ENCODE data around the gene DCANP1.

Gene DCANP1

DNA sequence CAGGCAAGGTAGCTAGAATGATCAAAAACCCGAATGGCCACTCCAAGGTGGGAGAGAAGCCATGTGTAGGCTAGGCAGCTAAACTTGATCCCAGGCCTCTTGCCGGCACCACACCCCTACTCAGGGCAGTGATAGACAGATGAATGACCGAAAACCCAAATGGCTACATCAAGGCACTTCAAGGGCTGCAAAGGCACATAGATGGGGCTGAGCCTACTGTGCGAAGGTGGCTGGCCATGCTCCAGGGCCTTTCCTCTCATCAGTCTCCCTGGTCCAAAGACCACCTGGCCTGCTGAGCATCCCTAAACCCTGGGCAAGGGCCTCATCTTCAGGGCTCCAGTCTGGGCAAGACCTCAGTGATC, 8.7 kb upstream of the DCANP1 start:
- DNase-seq: no peak

DNA sequence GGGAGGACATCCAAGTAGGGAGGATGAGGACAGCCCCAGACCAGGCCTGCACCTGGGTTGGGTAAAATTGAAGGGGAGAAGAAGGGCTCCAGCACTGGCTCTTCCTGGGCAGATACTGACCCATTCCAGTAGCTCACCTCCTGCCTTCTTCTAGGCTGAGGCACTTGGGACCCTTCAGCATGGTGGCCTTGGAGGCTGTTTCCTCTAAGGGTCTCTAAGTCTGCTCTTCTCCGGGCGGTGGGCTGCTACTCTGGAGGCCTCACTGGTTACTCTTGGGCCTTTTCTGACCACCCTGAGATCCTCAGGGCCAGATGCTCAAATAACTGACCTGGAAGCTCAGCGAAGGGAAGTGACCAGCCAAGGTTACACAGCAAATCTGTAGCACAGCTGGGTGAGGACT, 7.8 kb upstream of the DCANP1 start:
- no peak for DNase-seq

DNA sequence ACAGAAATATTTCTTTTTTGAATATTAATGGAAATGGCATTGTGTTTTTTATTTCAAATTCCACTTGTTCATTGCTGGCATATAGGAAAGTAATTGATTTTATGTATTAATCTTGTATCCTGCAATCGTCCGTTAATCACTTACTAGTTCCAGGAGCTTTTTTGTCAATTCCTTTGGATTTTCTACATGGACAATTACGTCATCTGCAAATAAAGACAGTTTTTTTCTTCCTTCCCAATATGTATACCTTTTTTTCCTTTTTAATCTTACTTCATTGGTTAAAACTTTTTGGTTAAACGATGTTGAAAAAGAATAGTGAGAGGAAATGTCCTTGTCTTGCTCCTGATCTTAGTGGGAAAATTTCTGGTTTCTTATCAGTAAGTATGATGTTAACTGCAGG, 6.5 kb upstream of the DCANP1 start:
- DNase-seq: no peak

DNA sequence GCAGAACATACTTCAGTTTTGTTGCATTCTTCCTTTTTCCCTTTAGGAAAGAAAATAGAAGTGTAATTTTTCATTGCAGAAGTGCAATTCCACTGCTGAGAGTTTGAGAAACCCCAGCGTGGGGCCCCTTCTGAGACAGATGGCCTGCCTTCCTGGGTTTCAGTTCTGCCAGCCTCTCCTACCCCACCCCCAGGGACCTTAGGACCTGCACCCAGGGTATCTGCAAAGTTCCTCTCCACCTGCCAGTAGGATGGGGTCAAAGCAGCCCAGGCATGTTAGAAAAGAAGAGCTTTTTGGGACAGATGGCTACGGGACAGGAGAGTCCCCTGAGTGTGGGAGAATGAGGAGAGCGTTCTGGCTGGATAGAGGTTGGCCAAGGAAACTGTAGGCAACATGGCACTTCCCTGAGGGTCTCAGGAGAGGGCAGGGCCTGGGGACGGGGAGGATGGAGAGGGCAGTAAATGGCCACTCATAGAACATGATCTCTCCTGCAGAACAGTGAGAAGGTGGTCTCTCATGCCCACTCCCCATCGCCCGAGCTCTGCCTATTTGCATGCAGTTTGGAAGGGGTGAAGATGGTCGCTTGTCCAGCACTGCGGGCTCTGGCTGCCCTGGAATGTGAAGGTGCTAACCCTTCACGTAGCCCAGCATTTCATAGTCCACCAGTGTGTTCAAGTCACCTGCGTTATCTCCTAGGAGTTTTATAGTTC, 5.3 kb upstream of the DCANP1 start, which contains the start of gene TIFAB:
Gene TIFAB (minus strand): TSS at position 31 of the 710 bp plus-strand sequence. CDS start 2,412 bp downstream, outside the sequence.
- no peak for DNase-seq

DNA sequence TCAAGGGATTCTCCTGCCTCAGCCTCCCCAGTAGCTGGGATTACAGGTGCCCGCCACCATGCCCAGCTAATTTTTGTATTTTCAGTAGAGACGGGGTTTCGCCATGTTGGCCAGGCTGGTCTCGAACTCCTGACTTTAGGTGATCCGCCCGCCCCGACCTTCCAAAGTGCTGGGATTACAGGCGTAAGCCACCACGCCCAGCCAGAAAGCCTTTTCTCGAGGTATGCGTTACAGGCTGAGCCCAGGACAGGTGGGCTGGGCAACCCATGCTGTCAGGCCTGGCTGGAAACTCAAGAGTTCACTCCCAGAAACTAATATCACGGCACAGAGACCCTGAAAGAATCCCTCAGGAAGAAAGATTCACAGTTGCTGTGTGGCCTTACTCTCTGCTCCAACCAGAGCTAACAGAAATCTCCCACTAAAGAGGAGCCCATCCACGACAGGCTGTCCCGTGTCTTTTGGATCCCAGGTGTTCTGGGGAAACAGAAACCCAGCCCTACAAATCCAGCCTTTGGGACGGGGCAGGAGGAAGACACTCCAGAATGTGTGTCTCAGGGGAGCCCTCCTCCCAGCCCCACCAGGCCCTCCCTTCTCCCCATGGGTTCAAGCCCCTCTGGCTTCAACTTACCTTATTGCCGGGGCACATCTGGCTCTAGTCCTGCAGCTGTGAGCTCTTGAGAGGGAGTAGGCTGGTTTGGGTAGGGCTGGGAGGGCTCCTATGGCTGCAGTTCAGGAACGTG, 4.6 kb upstream of the DCANP1 start:
- DNase-seq: no peak

DNA sequence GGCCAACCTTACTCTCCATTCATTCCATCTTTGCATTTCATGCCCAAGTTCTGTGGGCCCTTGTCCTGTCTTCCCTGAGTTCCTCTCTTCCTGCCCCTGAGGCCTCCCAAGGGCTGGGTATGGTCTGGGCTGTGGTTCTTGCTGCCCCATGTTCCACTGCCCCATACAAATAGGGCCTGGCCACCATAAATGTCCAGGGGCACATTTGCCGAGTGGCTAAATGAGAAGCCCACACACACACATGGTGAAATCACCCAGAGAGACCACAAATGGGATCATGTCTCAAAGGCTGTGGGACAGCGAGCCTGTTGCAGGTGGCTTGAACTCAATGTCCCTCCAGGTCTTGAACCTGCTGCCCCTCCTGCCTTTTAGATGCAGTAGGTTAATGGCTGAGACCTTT, 3.8 kb upstream of the DCANP1 start:
- DNase-seq: no peak

DNA sequence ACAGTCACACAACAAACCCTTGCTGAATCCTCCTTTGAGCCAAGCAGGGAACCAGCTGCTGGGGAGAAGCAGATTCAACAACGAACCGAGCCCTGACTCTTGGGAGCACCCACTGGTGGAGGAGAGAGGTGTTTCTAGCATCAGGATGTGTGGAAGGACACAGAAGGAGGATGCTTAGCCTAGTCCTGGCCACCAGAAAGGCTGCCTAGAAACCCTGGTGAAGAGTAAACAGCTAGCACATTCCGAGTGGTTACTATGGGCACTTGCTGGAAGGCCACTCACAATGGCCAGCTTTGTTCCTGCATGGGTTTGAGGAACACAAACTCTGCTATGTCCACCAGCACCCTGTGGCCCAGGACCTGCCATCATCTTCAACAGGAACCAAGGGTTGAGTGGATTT, 3.2 kb upstream of the DCANP1 start:
- no peak for DNase-seq

DNA sequence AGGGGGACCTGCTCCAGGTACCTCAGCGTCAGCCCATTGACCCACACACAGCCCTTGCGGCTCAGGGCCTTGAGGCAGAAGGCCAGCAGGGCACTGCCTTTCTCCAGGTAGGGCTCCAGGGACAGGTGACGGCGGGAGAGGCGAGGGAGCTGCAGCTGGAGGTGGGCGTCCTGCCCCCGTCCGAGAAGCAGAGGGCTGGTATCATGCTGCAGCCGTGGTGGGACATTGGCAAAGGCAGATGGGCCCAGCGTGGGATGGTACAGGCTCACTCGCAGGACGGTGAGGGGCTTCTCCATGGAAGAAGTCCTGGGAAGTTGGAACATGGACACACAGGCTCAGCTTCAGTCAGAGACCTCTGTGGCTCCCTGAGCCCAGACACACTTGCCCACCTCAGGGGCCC, 2.5 kb upstream of the DCANP1 start:
- DNase-seq: no peak

DNA sequence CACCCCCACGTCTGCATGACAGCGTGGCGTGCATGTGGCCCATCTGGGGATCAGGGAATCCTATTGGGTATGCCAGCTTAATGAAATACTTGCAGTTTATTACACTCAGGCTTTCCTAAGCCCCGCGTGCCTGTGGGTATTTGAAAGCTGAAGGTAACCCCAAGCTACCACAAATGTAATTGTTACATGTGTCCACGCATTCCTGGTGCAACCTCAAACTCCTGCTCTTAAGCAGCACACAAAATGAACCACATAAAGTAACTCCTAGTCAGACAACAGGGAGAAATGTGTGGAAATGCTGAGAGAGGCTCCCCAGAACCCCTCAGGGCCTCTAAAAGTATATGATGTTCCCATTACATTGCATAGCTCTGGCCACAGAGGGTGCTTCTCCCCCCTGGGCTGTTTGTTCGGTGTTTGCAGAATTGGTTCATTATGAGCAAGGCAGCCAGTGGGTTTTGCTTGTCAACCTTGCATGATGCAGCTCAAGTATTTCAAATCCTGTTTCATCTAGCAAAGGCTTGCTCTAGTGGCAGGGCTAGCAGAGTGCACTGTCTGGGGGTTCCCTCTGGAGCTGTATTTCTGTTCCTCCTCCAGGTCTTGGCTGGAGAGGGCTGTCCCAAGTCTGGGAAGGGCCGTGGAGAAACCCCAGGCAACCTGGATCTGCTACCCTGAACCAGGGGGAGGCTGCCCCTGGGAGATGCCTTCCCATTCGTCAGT, 1.8 kb upstream of the DCANP1 start:
- DNase-seq: no peak

DNA sequence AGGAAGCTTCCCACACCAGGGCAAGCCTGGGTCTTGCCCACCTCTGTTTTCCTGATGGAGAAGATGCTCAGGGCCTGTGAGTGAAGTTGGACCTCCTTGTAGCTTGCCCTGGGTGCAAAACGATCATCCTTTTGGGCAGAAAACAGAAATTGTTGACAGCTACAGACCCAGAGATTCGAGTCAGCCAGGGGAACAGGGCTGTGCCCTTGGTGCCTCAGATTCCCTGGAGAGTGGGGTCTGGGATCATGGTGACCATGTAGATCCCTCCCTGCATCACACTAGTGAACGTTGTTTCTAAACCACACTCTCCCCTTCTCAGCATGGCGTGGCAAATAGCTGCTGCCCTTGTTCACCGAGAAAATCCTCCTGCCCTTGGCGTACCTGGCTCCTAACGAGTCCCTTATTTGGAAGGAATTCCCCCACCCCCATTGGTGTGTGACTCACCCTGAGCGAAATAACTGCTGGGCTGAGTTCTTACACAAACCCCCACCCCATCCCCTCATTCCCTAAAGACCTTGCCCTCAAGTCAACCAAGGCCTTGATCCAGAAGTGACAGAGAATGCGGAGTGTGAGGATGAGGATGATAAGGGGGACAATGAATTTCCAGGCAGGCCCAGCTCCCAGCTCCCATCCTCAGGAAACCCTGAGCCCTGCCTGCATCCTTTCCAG, 1.1 kb upstream of the DCANP1 start:
- DNase-seq: no peak

DNA sequence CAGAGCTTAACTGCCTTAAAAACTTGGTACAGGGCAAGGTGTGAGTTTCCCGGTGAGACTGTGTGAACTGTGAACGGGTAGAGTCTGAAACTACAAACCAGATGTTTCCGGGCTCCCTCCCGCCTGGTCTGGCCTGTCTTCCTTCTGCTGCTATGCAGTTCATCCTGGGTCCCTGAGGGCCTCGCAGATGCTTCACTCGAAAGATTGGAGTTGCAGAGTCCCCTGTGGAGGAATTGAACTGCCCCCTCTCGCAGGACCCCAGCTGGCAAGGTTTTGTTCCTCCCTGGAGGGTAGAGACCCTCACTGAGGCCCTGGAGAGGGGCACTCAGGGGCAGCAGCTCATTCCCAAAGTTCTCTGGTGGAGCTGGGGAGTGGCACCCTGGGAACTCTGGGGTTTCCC, 533 bp downstream of the DCANP1 start:
- DNase-seq: no peak

DNA sequence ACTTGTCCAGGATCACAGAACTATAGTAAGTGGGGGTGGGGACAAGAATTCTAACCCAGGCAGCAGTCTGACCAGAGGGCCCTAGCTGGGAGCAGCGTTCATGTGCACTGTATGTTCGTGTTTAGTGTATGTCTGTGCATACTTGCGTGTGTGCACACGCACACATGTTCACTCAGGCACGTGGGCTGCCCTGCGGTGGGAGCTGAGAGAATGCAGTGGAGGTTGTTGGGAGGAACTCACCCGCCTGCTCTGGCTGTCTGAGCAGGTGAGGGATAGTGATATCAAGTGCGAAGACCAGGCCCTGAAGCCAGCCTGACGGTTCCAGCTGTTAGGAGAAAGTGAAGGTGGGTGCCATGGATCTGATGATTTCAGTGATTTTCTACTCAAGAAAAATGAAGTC, 942 bp downstream of the DCANP1 start:
- DNase-seq: no peak

DNA sequence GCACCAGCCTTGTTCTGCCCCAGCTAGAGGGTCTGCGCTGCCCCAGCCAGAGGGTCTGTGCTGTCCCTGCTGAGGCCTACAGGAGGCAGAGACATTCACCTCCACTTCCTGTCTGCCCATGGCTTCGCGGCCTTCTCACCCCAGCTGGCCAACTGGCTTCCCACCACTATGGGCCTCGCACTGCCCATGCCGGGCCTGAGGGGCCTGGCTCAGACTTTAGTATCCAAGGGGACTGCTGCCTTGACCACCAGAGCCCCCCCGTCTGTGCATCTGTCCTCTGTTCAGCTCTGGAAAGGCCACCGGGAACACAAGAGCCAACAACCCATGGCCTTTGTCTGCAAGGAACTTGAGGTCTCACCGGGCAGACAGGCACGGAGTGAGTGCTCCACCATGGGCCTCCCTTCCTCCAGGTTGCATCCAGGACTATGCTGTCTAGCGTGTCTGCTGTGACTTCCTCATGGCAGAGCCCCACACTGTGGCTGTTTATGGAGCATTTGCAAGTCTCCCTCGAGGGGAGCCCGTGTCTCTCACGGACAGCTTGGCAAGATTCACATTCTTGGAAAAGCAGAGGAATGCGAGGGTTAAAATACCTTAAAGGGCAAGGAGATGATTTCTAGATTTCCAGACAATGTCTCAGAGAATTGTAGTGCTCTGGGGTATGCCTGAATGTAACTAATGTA, 1.7 kb downstream of the DCANP1 start:
- no peak for DNase-seq

DNA sequence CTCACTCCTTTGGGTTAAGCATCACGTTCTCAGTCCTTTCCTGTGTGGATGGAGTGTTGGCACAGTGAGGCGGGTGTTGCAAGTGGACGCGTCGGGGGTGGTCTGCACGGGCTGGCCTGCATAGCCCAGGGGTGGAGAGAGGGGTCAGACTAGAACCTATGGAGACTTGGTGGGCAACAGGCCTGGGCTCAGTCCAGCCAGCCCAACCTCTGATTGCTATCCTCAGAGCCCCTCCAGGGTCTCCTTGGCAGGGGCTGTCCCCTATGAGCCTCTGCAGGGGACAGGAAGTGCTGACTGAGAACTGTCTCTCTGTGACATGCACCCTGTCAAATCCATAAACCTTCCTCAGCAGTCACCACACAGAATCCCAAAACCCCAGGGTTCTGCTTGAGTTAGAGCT, 2.3 kb downstream of the DCANP1 start:
- DNase-seq: no peak

DNA sequence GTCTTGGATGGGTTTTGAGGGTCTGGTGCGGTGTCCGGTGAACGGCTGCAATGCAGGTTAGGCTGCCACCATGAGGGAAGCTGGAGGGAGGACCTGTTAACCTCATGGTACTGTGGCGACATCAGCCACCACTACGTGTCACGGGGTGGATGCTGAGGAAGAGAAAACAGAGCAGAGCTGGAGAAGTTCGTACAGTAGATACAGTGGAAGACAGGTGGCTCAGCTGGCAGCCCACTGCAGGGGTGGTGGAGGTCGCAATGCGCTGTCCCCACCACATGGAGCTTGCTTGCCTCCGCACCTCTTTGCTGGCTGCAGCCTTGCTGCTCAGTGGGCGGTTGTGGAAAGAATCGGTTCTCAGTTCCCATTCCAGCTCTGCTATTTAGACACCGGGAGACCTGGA, 2.8 kb downstream of the DCANP1 start:
- DNase-seq: no peak

DNA sequence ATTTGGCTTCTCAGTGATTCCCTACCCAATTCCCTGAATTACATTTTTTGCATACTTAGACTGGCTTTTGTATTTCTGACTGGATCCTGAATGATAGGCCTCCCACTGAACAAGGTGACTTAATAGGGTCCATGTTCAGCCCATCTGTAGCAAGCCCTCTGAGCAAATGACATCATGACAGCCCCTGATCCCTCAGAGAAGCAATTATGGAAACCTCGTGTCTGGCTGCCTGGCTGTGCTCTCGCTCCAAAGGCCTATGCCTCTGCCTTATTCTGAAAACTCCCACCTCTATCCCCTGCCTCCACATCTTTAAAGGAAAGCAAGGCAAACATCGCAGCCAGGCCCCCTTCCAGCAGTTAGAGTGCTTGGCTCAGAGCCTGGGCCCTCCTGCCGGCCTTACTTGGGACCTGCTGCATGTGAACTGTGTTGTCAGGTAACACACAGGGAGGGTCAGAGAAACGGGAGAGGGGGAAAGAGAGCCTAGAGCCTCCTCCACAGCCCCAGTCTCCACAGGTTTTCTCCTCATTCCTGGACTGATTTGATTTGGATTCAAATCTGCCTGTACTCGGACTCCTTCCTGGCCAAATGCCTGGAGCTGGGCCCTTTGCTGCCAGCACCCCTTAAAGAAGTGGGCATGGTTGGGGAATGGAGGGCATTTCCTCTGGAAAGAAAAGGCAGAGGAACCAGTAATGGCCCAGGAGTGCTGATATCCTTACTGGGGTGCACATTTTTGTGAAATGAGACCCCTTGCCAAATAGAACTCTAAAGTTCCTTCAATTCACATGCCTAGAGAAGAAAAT, 3.8 kb downstream of the DCANP1 start:
- no peak for DNase-seq

DNA sequence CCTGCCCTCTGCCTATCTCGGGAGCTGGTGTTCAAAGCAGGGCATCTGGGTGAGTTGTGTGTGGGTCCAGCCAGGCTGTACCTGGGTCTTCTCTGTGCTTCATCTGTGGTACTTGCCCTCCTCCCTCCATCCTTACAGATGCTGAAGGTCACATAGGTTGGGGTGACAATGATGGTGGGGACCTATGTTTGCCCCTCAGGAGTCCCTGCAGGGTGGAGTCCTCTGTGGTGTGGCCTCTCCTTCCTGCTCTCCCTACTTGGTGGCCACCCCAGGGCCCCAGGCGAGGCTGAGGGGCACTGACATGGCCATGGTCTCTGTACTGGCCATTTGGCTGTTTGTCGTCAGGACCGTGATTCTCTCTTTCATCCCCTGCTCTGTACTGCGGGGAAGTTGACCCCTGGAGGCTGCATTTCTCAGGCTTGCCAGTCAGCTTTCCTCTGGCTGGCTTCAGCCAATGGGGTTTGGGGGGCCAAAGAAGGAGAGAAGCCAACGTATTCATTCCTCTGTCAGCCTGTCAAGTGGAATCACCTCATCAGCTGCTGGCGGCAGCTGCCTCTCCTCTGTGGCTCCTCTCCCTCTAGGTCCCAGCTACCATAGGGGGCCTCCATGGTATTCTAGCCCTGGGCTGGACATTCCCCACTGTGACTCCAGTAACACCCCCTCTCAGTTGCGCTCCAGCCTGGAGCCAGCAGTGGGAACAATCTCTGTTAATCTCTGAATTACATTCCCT, 4.6 kb downstream of the DCANP1 start:
- DNase-seq: no peak

DNA sequence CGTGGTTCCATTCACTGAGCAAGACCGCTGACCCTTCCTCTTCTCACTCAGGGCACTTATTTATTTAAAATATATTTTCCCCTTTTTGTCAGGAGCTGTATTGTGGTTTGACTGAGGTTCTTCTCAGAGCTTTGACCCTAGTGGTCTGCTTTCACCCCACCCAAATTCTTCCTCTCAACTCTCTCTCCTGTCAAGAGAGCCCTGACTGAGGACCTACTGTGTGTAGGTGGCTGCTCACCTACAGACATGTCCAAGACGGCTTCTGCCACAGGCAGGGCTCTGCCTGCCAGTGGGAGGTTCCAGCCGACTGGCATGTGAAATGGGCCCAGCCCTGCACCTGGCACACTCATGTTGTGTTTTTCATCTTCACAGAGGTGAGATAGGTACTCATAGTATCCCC, 5.2 kb downstream of the DCANP1 start:
- no peak for DNase-seq

DNA sequence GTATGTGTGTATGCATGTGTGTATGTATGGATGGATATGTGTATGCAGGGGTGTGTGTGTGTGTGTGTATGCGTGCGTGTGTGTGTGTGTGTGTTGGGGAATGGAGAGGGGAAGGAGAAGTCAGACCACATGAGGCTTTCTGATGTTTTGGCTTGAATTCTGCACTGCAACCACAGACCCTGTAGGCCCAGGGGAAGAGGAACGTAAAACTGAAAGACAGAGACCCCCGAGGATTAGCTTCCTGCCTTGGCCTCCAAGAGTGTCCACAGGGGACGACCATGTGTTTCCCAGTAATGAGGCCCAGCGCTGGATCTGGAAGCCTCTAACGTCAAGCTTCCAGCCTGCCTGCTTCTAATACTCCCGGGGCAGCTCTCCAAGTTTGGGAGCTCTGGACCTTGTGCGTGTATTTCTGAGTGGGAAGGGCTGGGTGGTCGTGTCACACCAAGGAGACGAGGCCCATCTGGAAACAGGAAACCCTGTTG, 5.8 kb downstream of the DCANP1 start:
- no peak for DNase-seq

DNA sequence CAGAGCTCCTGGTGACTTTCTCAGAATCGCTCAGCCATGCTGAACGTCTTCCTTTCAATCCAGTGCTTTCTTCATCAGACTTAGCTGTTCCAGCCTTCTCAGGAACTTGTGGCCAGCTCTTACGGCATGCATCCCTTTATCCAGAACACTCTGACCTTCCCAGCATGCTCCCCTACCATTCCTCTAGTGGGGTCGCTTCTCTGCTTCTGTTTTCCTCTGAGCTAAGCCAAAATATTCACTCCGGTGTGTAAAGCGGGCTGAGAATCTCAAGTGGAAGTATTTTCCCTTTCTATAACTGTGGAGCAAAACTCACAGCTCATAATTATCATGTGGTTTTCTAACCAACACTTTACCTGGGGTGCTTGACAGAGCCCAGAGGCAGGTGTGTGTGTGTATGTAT, 6.2 kb downstream of the DCANP1 start:
- no peak for DNase-seq

Measured in SIG-M5 (cell line).